GM23338 (cell line): ENCODE results near the gene C11orf98. TPM values are rescaled to one million over a fixed set of nuclear protein-coding genes. Genes with fewer than 3 reads are reported as not detected.

Source experiments
- ATAC-seq: fragments of 200-7000 bp; cut with Tn5 transposase; 3 replicates; pipeline ENCODE4 v1.9.1; 2020
- DNase-seq: peaks from one replicate; pipeline ENCODE4 v3.0.0-alpha.2; 2015; ENCODE audit warnings: low spot score
- H2AFZ ChIP-seq: fragments of 200-600 bp; sonication (generic); 2 replicates; pipeline ENCODE4 v1.8.0; 2016; ENCODE audit warnings: antibody characterized with exemption, mild to moderate bottlenecking, moderate library complexity
- H3F3A ChIP-seq: fragments of 200-600 bp; sonication (generic); replicated peaks from 2 replicates; pipeline ENCODE4 v1.8.0; 2017; ENCODE audit warnings: antibody characterized with exemption, mixed run types, low read depth
- H3K27ac ChIP-seq: fragments of 200-600 bp; sonication (generic); 2 replicates; pipeline ENCODE4 v1.6.1; 2016; ENCODE audit warnings: low read depth
- H3K27me3 ChIP-seq: fragments of 200-600 bp; sonication (generic); 2 replicates; pipeline ENCODE4 v1.8.0; 2016; ENCODE audit warnings: mild to moderate bottlenecking, mixed run types, moderate library complexity; ENCODE audit not compliant: insufficient read depth
- H3K36me3 ChIP-seq: fragments of 200-600 bp; sonication (generic); 2 replicates; pipeline ENCODE4 v1.8.0; 2016; ENCODE audit warnings: mild to moderate bottlenecking; ENCODE audit not compliant: insufficient read depth
- H3K4me1 ChIP-seq: fragments of 200-600 bp; sonication (generic); 2 replicates; pipeline ENCODE4 v1.8.0; 2016; ENCODE audit warnings: mild to moderate bottlenecking, moderate library complexity; ENCODE audit not compliant: insufficient read depth
- H3K4me2 ChIP-seq: fragments of 200-600 bp; sonication (generic); 2 replicates; pipeline ENCODE4 v1.7.1; 2017; ENCODE audit warnings: mixed run types
- H3K4me3 ChIP-seq: fragments of 200-600 bp; sonication (generic); 2 replicates; pipeline ENCODE4 v1.6.1; 2016; ENCODE audit warnings: mixed run types
- H3K79me2 ChIP-seq: fragments of 200-600 bp; sonication (generic); replicated peaks from 2 replicates; pipeline ENCODE4 v1.8.0; 2017; ENCODE audit warnings: mild to moderate bottlenecking; ENCODE audit not compliant: insufficient read depth
- H3K9me2 ChIP-seq: fragments of 200-600 bp; sonication (generic); 2 replicates; pipeline ENCODE4 v1.8.0; 2017; ENCODE audit not compliant: insufficient read depth
- H4K20me1 ChIP-seq: fragments of 200-600 bp; sonication (generic); replicated peaks from 2 replicates; pipeline ENCODE4 v1.8.0; 2017; ENCODE audit warnings: mild to moderate bottlenecking; ENCODE audit not compliant: insufficient read depth
- H3K27ac Mint-ChIP-seq: 2 replicates; pipeline ENCODE4 v1.8.0; 2020; ENCODE audit warnings: inconsistent platforms, mild to moderate bottlenecking, moderate library complexity, mixed read lengths
- H3K27me3 Mint-ChIP-seq: 3 replicates; pipeline ENCODE4 v1.8.0; 2022; ENCODE audit warnings: low read depth, mild to moderate bottlenecking, moderate library complexity, mixed read lengths, inconsistent platforms; ENCODE audit not compliant: insufficient read depth, poor library complexity
- H3K36me3 Mint-ChIP-seq: 3 replicates; pipeline ENCODE4 v1.8.0; 2021; ENCODE audit warnings: low read depth, mild to moderate bottlenecking, inconsistent platforms, moderate library complexity, mixed read lengths
- H3K4me1 Mint-ChIP-seq: 3 replicates; pipeline ENCODE4 v1.8.0; 2020; ENCODE audit warnings: mild to moderate bottlenecking, inconsistent platforms, mixed read lengths
- H3K4me3 Mint-ChIP-seq: 3 replicates; pipeline ENCODE4 v1.8.0; 2021; ENCODE audit warnings: moderate library complexity, mild to moderate bottlenecking, inconsistent platforms, mixed read lengths
- H3K9me3 Mint-ChIP-seq: 3 replicates; pipeline ENCODE4 v1.8.0; 2020; ENCODE audit warnings: moderate library complexity, mild to moderate bottlenecking, inconsistent platforms, mixed read lengths
- CREB1 ChIP-seq: fragments of 250-450 bp; sonication (Bioruptor Pico); IDR thresholded peaks from 2 replicates; pipeline ENCODE4 v1.5.0; 2020; ENCODE audit warnings: low read depth, mild to moderate bottlenecking, moderate library complexity
- ETS1 ChIP-seq: IDR thresholded peaks from 2 replicates; pipeline ENCODE4 v1.6.1; 2016; ENCODE audit warnings: antibody characterized with exemption
- EZH2 ChIP-seq: fragments of 200-600 bp; sonication (generic); IDR thresholded peaks from one replicate; pipeline ENCODE4 v1.8.0; 2017; ENCODE audit warnings: antibody characterized with exemption, mild to moderate bottlenecking, low read depth; ENCODE audit not compliant: unreplicated experiment
- EZH2phosphoT487 ChIP-seq: fragments of 200-600 bp; sonication (generic); IDR thresholded peaks from one replicate; pipeline ENCODE4 v1.8.1; 2018; ENCODE audit warnings: antibody characterized with exemption; ENCODE audit not compliant: unreplicated experiment
- JUNB ChIP-seq: IDR thresholded peaks from one replicate; pipeline ENCODE4 v1.6.1; 2016; ENCODE audit warnings: antibody characterized with exemption; ENCODE audit not compliant: unreplicated experiment
- NANOG ChIP-seq: IDR thresholded peaks from 2 replicates; pipeline ENCODE4 v1.6.1; 2016; ENCODE audit warnings: antibody characterized with exemption, borderline replicate concordance
- POLR2AphosphoS5 ChIP-seq: IDR thresholded peaks from 2 replicates; pipeline ENCODE4 v1.6.1; 2016; ENCODE audit warnings: antibody characterized with exemption, low read depth
- REST ChIP-seq: IDR thresholded peaks from one replicate; pipeline ENCODE4 v1.6.1; 2018; ENCODE audit warnings: antibody characterized with exemption; ENCODE audit not compliant: unreplicated experiment
- STAT1 ChIP-seq: IDR thresholded peaks from one replicate; pipeline ENCODE4 v1.6.1; 2016; ENCODE audit warnings: antibody characterized with exemption; ENCODE audit not compliant: unreplicated experiment
- ZNF114 ChIP-seq: fragments of 250-450 bp; sonication (Bioruptor Pico); IDR thresholded peaks from 2 replicates; pipeline ENCODE4 v1.5.0; 2020; ENCODE audit warnings: mild to moderate bottlenecking, moderate library complexity
- ZNF331 ChIP-seq: fragments of 250-450 bp; sonication (Bioruptor Pico); IDR thresholded peaks from 2 replicates; pipeline ENCODE4 v1.5.0; 2020; ENCODE audit warnings: low read depth, mild to moderate bottlenecking, moderate library complexity
- ZNF462 ChIP-seq: fragments of 250-450 bp; sonication (Bioruptor Pico); IDR thresholded peaks from 2 replicates; pipeline ENCODE4 v1.5.0; 2020; ENCODE audit warnings: mild to moderate bottlenecking, moderate library complexity
- polyA plus RNA-seq: library from polyadenylated mRNA; unstranded; fragments of >200 nt; fragmentation: Nextera tagmentation; extraction: Ambion mirVana; gene quantifications from 2 replicates; pipeline ENCODE4 v1.2.1, GENCODE V29; 2016
- total RNA-seq: library from RNA; depleted of rRNA; stranded (reverse); fragments of >200 nt; shearing (Covaris generic); gene quantifications from 2 replicates; pipeline ENCODE4 v1.2.3, GENCODE V29; 2014
- TF ChIP-seq, protein P1 (sequence below), 2 experiments: fragments of 200-600 bp in 1 of 2; sonication (generic) in 1 of 2; conservative IDR thresholded peaks; 2 replicates each; pipeline versions ENCODE4 v1.5.1 to v1.6.1; 2016 to 2017; ENCODE audit warnings: antibody characterized with exemption in 2 of 2, low read depth in 2 of 2, mild to moderate bottlenecking in 2 of 2, moderate library complexity in 1 of 2

C11orf98 gene
- total and polyA plus RNA-seq, 2 experiments from 2014 or later = 132 to 479 TPM

- Histone ChIP-seq H3F3A (peaks cover 51% of the 10 kb centered on the region), H3K4me3 (peak overlapping the region; percentile 65), H3K36me3 (peaks cover 10% of the 10 kb centered on the region; the same call in 1 of the 2 replicates), H3K4me2 (peak overlapping the region; percentile 87), H2AFZ (no peak overlapping the region), H3K9me2 (no peaks in the 10 kb centered on the region), H3K27me3 (no peaks in the 10 kb centered on the region), H3K27ac (peak overlapping the region; percentile 60; the same call in 1 of the 2 replicates), H3K79me2 (peaks cover 9% of the 10 kb centered on the region), H4K20me1 (no peaks in the 10 kb centered on the region), H3K4me1 (peaks cover 28% of the 10 kb centered on the region)
- Mint-ChIP-seq H3K27me3 (peaks cover 27% of the 10 kb centered on the region), H3K4me3 (peak overlapping the region; percentile 92), H3K36me3 (peaks cover 38% of the 10 kb centered on the region), H3K27ac (peak overlapping the region; percentile 95), H3K4me1 (peaks cover 36% of the 10 kb centered on the region), H3K9me3 (no peaks in the 10 kb centered on the region)
- TF ChIP-seq EZH2 = no peak
- no peak for TF ChIP-seq ZNF331 (CRISPR knock-in tag)
- no peak for TF ChIP-seq POLR2AphosphoS5
- TF ChIP-seq JUNB = no peak
- no peak for TF ChIP-seq NANOG
- no peak for TF ChIP-seq REST
- TF ChIP-seq STAT1 = no peak
- no peak for TF ChIP-seq EZH2phosphoT487
- no peak for TF ChIP-seq ETS1
- no peak for TF ChIP-seq CREB1 (CRISPR knock-in tag)
- no peak for TF ChIP-seq ZNF462
- TF ChIP-seq, protein P1, sequence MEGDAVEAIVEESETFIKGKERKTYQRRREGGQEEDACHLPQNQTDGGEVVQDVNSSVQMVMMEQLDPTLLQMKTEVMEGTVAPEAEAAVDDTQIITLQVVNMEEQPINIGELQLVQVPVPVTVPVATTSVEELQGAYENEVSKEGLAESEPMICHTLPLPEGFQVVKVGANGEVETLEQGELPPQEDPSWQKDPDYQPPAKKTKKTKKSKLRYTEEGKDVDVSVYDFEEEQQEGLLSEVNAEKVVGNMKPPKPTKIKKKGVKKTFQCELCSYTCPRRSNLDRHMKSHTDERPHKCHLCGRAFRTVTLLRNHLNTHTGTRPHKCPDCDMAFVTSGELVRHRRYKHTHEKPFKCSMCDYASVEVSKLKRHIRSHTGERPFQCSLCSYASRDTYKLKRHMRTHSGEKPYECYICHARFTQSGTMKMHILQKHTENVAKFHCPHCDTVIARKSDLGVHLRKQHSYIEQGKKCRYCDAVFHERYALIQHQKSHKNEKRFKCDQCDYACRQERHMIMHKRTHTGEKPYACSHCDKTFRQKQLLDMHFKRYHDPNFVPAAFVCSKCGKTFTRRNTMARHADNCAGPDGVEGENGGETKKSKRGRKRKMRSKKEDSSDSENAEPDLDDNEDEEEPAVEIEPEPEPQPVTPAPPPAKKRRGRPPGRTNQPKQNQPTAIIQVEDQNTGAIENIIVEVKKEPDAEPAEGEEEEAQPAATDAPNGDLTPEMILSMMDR (conservative IDR thresholded peaks at IDR 0.05; ENCODE audit: low read depth in 2 of 2) = no peak
- no peak for TF ChIP-seq ZNF114 (CRISPR knock-in tag)
- DNase-seq (no peak), ATAC-seq (no peak)
Observed at GRCh38 chr11:62706850-62707247, 41.8 kb upstream of the C11orf98 start.
